LNCAP (cell line): ENCODE results near the gene IFT122.

Experiments used
- CTCF ChIP-seq: fragments of 450-650 bp; IDR thresholded peaks from 2 replicates; pipeline ENCODE4 v1.5.1; 2017; ENCODE audit warnings: mild to moderate bottlenecking

Gene IFT122

GRCh38 chr3:129415378-129415777 lies 24.6 kb upstream of the IFT122 start:
- no peak for TF ChIP-seq CTCF

GRCh38 chr3:129415830-129416229 lies 24.2 kb upstream of the IFT122 start:
- no peak for TF ChIP-seq CTCF

- TF ChIP-seq CTCF = no peak
Measured at GRCh38 chr3:129416415-129416814, 23.6 kb upstream of the IFT122 start.

DNA sequence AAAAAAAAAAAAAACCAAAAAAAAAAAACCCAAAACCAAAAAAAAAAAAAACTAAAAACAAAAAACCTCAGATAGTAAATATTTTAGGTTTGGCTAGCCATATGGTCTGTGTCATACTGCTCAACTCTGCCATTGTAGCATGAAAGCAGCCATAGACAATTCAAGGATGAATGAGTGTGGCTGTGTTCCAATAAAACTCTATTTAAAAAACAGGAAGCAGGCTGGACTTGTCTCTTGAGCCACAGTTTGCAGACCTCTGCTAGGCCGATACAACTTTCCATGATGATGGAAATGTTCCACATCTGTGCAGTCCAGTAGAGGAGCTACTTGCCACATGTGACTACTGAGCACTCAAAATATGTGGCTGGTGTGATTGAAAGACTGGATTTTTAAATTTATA lies 22.7 kb upstream of the IFT122 start:
- no peak for TF ChIP-seq CTCF

GRCh38 chr3:129418041-129418973 lies 21.7 kb upstream of the IFT122 start:
- TF ChIP-seq CTCF = no peak

GRCh38 chr3:129419476-129419875 lies 20.5 kb upstream of the IFT122 start:
- no peak for TF ChIP-seq CTCF

- no peak for TF ChIP-seq CTCF
Measured at GRCh38 chr3:129421236-129421883, 18.7 kb upstream of the IFT122 start.
